ENCODE results near the gene EGFL8. TPM values are rescaled to one million over a fixed set of nuclear protein-coding genes. Genes with fewer than 3 reads are reported as not detected.
"Not testable (repeated sequence)": the region's sequence is repeated elsewhere in the genome, so short reads cannot be mapped to it uniquely, and the experiment has no call there.

The EGFL8 gene
- total RNA-seq, 2 experiments from 2014 or later, result 11.4 to 13.1 TPM

- Mint-ChIP-seq H3K36me3 (peaks cover 33% of the 10 kb centered on the region), H3K9me3 (ENCODE audit: low read depth) (no peaks in the 10 kb centered on the region), H3K4me3 (peak overlapping the region; percentile 98), H3K27me3 (no peaks in the 10 kb centered on the region), H3K27ac (peak overlapping the region; percentile 95), H3K4me1 (peaks cover 45% of the 10 kb centered on the region)
- ATAC-seq (no peak), DNase-seq (no peak)
- CTCF ChIA-PET, result interaction anchor here (1.2 to 4.2 kb wide), 6 partner anchors 9 to 780 kb away, joined by 3 to 31 read pairs (median 5); partner anchors contain the start of genes AGPAT1, ATF6B and RNF5
Observed at GRCh38 chr6:32191696-32192607, 27.6 kb downstream of the EGFL8 start.

GRCh38 chr6:32192608-32193039 lies 28.2 kb downstream of the EGFL8 start, which contains the start of gene GPSM3:
TSS of gene GPSM3 (minus strand) at chr6:32192643. CDS start at chr6:32192513, 130 bp downstream.
- CTCF ChIA-PET, result interaction anchor here (1.2 to 4.2 kb wide), 6 partner anchors 10 to 779 kb away, joined by 3 to 31 read pairs (median 5); partner anchors contain the start of genes AGPAT1, ATF6B and RNF5
- peaks cover 40% of the 10 kb centered on the region for H3K4me1 Mint-ChIP-seq
- peaks cover 26% of the 10 kb centered on the region for H3K36me3 Mint-ChIP-seq
- ATAC-seq (no peak), DNase-seq (peak; percentile 78)
- peak within 1 kb of the TSS; percentile 95 for H3K27ac Mint-ChIP-seq
- no peaks in the 10 kb centered on the region for H3K27me3 Mint-ChIP-seq
- H3K4me3 Mint-ChIP-seq, result peak within 1 kb of the TSS; percentile 98
- no peaks in the 10 kb centered on the region for H3K9me3 Mint-ChIP-seq (ENCODE audit: low read depth)

- Mint-ChIP-seq H3K4me3 (peak overlapping the region; percentile 98), H3K4me1 (peaks cover 36% of the 10 kb centered on the region), H3K27ac (peak overlapping the region; percentile 95), H3K36me3 (peaks cover 23% of the 10 kb centered on the region)
- not testable (repeated sequence) for H3K27me3 Mint-ChIP-seq; ATAC-seq; H3K9me3 Mint-ChIP-seq (ENCODE audit: low read depth); DNase-seq
- CTCF ChIA-PET, result interaction anchor here (1.2 to 4.2 kb wide), 6 partner anchors 11 to 779 kb away, joined by 3 to 31 read pairs (median 5); partner anchors contain the start of genes AGPAT1, ATF6B and RNF5
Observed at GRCh38 chr6:32193096-32193495, 28.7 kb downstream of the EGFL8 start.

GRCh38 chr6:32194388-32194787 lies 30.0 kb downstream of the EGFL8 start:
- peak overlapping the region; percentile 95 for H3K4me3 Mint-ChIP-seq
- no peaks in the 10 kb centered on the region for H3K9me3 Mint-ChIP-seq (ENCODE audit: low read depth)
- H3K27me3 Mint-ChIP-seq, result no peaks in the 10 kb centered on the region
- ATAC-seq, result no peak
- peaks cover 14% of the 10 kb centered on the region for H3K36me3 Mint-ChIP-seq
- CTCF ChIA-PET, result interaction anchor here (0.7 to 2.7 kb wide), 3 partner anchors 12 to 76 kb away, joined by 4 to 16 read pairs (median 8); no protein-coding TSS in a partner anchor
- peak overlapping the region; percentile 99 for H3K27ac Mint-ChIP-seq
- no peak for DNase-seq
- H3K4me1 Mint-ChIP-seq, result peaks cover 26% of the 10 kb centered on the region

GRCh38 chr6:32194825-32195651 lies 30.6 kb downstream of the EGFL8 start:
- Mint-ChIP-seq H3K36me3 (peaks cover 14% of the 10 kb centered on the region), H3K27me3 (no peaks in the 10 kb centered on the region), H3K9me3 (ENCODE audit: low read depth) (no peaks in the 10 kb centered on the region), H3K4me3 (peak overlapping the region; percentile 95), H3K27ac (peak overlapping the region; percentile 99), H3K4me1 (peaks cover 26% of the 10 kb centered on the region)
- ATAC-seq, result no peak
- CTCF ChIA-PET, result interaction anchor here (0.7 to 2.3 kb wide), 20 partner anchors 10 to 663 kb away, joined by 3 to 16 read pairs (median 4); partner anchors contain the start of genes ATF6B, EGFL8, FKBPL and PRRT1
- DNase-seq, result peak; percentile 70

- ATAC-seq (peak; percentile 87), DNase-seq (peak; percentile 100)
- no peaks in the 10 kb centered on the region for H3K27me3 Mint-ChIP-seq
- CTCF ChIA-PET, result interaction anchor here (0.8 to 2.3 kb wide), 19 partner anchors 11 to 662 kb away, joined by 3 to 16 read pairs (median 4); partner anchors contain the start of genes ATF6B, EGFL8, FKBPL and PRRT1
- peak overlapping the region; percentile 99 for H3K27ac Mint-ChIP-seq
- no peaks in the 10 kb centered on the region for H3K9me3 Mint-ChIP-seq (ENCODE audit: low read depth)
- peak overlapping the region; percentile 95 for H3K4me3 Mint-ChIP-seq
- H3K4me1 Mint-ChIP-seq, result peaks cover 26% of the 10 kb centered on the region
- H3K36me3 Mint-ChIP-seq, result peaks cover 10% of the 10 kb centered on the region
Observed at GRCh38 chr6:32195652-32195901, 31.2 kb downstream of the EGFL8 start.

- Mint-ChIP-seq H3K4me3 (peak overlapping the region; percentile 95), H3K9me3 (ENCODE audit: low read depth) (no peaks in the 10 kb centered on the region), H3K27me3 (no peaks in the 10 kb centered on the region), H3K36me3 (peaks cover 6% of the 10 kb centered on the region), H3K4me1 (peaks cover 26% of the 10 kb centered on the region), H3K27ac (peak overlapping the region; percentile 99)
- ATAC-seq (peak; percentile 2), DNase-seq (peak; percentile 88)
- CTCF ChIA-PET, result interaction anchor here (0.8 to 2.3 kb wide), 18 partner anchors 11 to 662 kb away, joined by 3 to 16 read pairs (median 4); partner anchors contain the start of genes ATF6B, FKBPL, PRRT1 and RNF5
Observed at GRCh38 chr6:32195902-32196681, 31.7 kb downstream of the EGFL8 start.

- DNase-seq, result no peak
- Mint-ChIP-seq H3K27me3 (no peaks in the 10 kb centered on the region), H3K4me3 (peak overlapping the region; percentile 95), H3K27ac (peak overlapping the region; percentile 99), H3K4me1 (peaks cover 26% of the 10 kb centered on the region), H3K36me3 (peaks cover 2% of the 10 kb centered on the region), H3K9me3 (ENCODE audit: low read depth) (no peaks in the 10 kb centered on the region)
- ATAC-seq, result no peak
- CTCF ChIA-PET, result interaction anchor here (1.4 to 2.3 kb wide), 2 partner anchors 78 to 642 kb away, joined by 7 read pairs; partner anchors contain the start of gene TAP2
Observed at GRCh38 chr6:32196682-32197616, 32.6 kb downstream of the EGFL8 start.

- CTCF ChIA-PET, result interaction anchor here (1.0 to 1.4 kb wide), 2 partner anchors 68 to 79 kb away, joined by 3 to 7 read pairs; partner anchors contain the start of gene FKBPL
- H3K4me1 Mint-ChIP-seq, result peaks cover 24% of the 10 kb centered on the region
- H3K27ac Mint-ChIP-seq, result no peak overlapping the region
- no peaks in the 10 kb centered on the region for H3K27me3 Mint-ChIP-seq
- H3K9me3 Mint-ChIP-seq (ENCODE audit: low read depth), result no peaks in the 10 kb centered on the region
- DNase-seq (no peak), ATAC-seq (no peak)
- no peak overlapping the region for H3K4me3 Mint-ChIP-seq
- H3K36me3 Mint-ChIP-seq, result no peaks in the 10 kb centered on the region
Observed at GRCh38 chr6:32198345-32198696, 33.9 kb downstream of the EGFL8 start.

GRCh38 chr6:32198866-32199265 lies 34.5 kb downstream of the EGFL8 start:
- Mint-ChIP-seq H3K27me3 (no peaks in the 10 kb centered on the region), H3K27ac (no peak overlapping the region), H3K4me3 (no peak overlapping the region), H3K9me3 (ENCODE audit: low read depth) (no peaks in the 10 kb centered on the region), H3K36me3 (no peaks in the 10 kb centered on the region), H3K4me1 (peaks cover 18% of the 10 kb centered on the region)
- no peak for DNase-seq
- no peak for ATAC-seq
- CTCF ChIA-PET, result no interaction called here

- no peaks in the 10 kb centered on the region for H3K9me3 Mint-ChIP-seq (ENCODE audit: low read depth)
- no peak overlapping the region for H3K27ac Mint-ChIP-seq
- no peaks in the 10 kb centered on the region for H3K36me3 Mint-ChIP-seq
- CTCF ChIA-PET, result no interaction called here
- ATAC-seq (no peak), DNase-seq (no peak)
- peaks cover 6% of the 10 kb centered on the region for H3K27me3 Mint-ChIP-seq
- H3K4me3 Mint-ChIP-seq, result no peak overlapping the region
- peaks cover 6% of the 10 kb centered on the region for H3K4me1 Mint-ChIP-seq
Observed at GRCh38 chr6:32200711-32201475, 36.5 kb downstream of the EGFL8 start.

Measured in activated CD8-positive, alpha-beta memory T cell treated with anti-CD3 and anti-CD28 coated beads, Interleukin-2, amount 10 ng/mL, durations not matched to agents 7 days and 5 days (primary cell).